ENCODE data around the gene HACE1.

HACE1 gene

DNA sequence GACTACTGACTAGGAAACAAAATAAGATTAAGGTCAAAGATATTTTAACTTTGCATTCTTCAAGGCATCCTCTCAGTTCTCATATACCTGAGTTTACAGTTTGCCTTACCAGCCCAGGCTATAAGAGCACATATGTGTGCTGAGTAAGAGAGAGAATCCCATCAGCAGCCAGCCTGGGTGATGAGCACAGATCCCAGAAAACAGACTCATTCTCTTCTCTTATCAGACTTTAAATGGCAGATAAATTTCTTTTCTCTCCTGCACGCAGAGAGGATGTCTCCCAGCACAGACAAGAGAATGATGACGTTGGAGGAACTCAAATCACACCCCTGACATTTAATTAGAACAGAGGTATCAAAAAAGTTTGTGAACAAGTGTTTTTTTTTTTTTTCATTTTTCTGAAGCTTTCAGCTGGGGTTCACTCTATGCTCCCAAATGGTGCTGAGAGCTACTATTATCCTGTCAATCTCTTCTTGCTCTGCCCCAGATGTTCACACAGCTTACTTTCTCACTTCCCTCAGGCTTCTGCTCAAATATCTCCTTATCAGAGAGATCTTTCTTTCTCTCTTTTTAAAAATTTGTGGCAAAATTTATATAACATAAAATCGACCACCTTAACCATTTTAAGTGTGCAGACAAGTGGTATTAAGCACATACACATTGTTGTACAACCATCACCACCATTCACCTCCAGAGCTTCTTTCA, 22.4 kb upstream of the HACE1 start:
- CTCF ChIA-PET = interaction anchor here (0.7 kb wide), 2 partner anchors 16 to 44 kb away, joined by 3 read pairs; no protein-coding TSS in a partner anchor
- H3K27ac ChIP-seq (ENCODE audit: extremely low read depth, low read depth, low read length) = no peak overlapping the region
- H3K36me3 ChIP-seq (ENCODE audit: control insufficient read depth in 2 of 2, insufficient read depth in 1 of 2, low read length in 2 of 2) = no peaks in the 10 kb centered on the region
- H3K9me3 ChIP-seq (ENCODE audit: control insufficient read depth, insufficient read depth, low read depth, low read length) = no peaks in the 10 kb centered on the region
- POLR2A ChIA-PET = interaction anchor here (1.3 kb wide), 1 partner anchor 23 kb away, joined by 3 read pairs; the partner anchor contains the start of gene HACE1
- no peak overlapping the region for H3K4me3 ChIP-seq (ENCODE audit: low read depth, low read length)
- H3K4me1 ChIP-seq (ENCODE audit: control insufficient read depth, insufficient read depth, low read length) = no peaks in the 10 kb centered on the region
- TF ChIP-seq, protein P1, sequence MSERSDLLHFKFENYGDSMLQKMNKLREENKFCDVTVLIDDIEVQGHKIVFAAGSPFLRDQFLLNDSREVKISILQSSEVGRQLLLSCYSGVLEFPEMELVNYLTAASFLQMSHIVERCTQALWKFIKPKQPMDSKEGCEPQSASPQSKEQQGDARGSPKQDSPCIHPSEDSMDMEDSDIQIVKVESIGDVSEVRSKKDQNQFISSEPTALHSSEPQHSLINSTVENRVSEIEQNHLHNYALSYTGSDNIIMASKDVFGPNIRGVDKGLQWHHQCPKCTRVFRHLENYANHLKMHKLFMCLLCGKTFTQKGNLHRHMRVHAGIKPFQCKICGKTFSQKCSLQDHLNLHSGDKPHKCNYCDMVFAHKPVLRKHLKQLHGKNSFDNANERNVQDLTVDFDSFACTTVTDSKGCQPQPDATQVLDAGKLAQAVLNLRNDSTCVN (tag by site-specific recombination; optimal IDR thresholded peaks at IDR 0.05) = no peak
- TF ChIP-seq ZFP37 (tag by site-specific recombination; IDR thresholded peaks at IDR 0.05) = no peak
- TF ChIP-seq OVOL3 (tag by site-specific recombination; IDR thresholded peaks at IDR 0.05) = no peak

DNA sequence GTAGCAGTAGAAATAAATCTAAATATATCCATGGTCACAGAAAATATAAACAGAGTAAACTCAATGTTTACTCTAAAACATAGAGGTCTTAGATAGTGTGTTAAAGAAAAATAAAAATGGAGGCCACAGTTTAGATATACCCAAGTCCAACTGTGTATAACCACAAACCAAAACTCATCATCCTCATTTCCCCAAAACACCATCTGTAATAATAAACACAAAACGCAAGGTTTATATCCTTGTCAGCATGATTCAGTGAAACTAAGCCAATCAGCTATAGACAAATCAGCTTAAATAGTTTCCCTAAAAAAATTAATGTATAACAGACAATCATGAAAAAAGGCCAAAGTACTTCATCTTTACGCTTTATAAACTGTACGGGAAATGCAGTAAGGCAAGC, 2.7 kb upstream of the HACE1 start:
- POLR2A ChIA-PET = no interaction called here
- no peaks in the 10 kb centered on the region for H3K9me3 ChIP-seq (ENCODE audit: control insufficient read depth, insufficient read depth, low read depth, low read length)
- CTCF ChIA-PET = interaction anchor here (0.7 kb wide), 2 partner anchors 10 to 1457 kb away, joined by 3 to 4 read pairs; no protein-coding TSS in a partner anchor
- no peaks in the 10 kb centered on the region; a peak in 1 of 3 replicates for H3K36me3 ChIP-seq (ENCODE audit: control insufficient read depth in 2 of 2, insufficient read depth in 1 of 2, low read length in 2 of 2)
- no peaks in the 10 kb centered on the region for H3K4me1 ChIP-seq (ENCODE audit: control insufficient read depth, insufficient read depth, low read length)
- H3K4me3 ChIP-seq (ENCODE audit: low read depth, low read length) = no peak overlapping the region
- no peak overlapping the region for H3K27ac ChIP-seq (ENCODE audit: extremely low read depth, low read depth, low read length)
- TF ChIP-seq ZNF660 (tag by site-specific recombination; IDR thresholded peaks at IDR 0.05) (no peak), ZNF324 (tag by site-specific recombination; IDR thresholded peaks at IDR 0.05) (no peak), ZNF560 (tag by site-specific recombination; IDR thresholded peaks at IDR 0.05; ENCODE audit: borderline replicate concordance) (no peak), ZNF391 (tag by site-specific recombination; IDR thresholded peaks at IDR 0.05; ENCODE audit: borderline replicate concordance, low read depth) (no peak), ZNF654 (tag by site-specific recombination; IDR thresholded peaks at IDR 0.05; ENCODE audit: low read depth) (no peak), ZNF544 (tag by site-specific recombination; IDR thresholded peaks at IDR 0.05) (no peak), ZNF776 (tag by site-specific recombination; IDR thresholded peaks at IDR 0.05; ENCODE audit: borderline replicate concordance) (no peak), ZNF341 (tag by site-specific recombination; IDR thresholded peaks at IDR 0.05; ENCODE audit: low read depth) (no peak), ZNF624 (tag by site-specific recombination; IDR thresholded peaks at IDR 0.05) (no peak), RBAK (tag by site-specific recombination; IDR thresholded peaks at IDR 0.05) (no peak), ZNF548 (tag by site-specific recombination; IDR thresholded peaks at IDR 0.05) (no peak), ZNF302 (tag by site-specific recombination; IDR thresholded peaks at IDR 0.05; ENCODE audit: low read depth) (no peak), ZNF19 (tag by site-specific recombination; IDR thresholded peaks at IDR 0.05; ENCODE audit: low read depth) (no peak)
- TF ChIP-seq, protein P2, sequence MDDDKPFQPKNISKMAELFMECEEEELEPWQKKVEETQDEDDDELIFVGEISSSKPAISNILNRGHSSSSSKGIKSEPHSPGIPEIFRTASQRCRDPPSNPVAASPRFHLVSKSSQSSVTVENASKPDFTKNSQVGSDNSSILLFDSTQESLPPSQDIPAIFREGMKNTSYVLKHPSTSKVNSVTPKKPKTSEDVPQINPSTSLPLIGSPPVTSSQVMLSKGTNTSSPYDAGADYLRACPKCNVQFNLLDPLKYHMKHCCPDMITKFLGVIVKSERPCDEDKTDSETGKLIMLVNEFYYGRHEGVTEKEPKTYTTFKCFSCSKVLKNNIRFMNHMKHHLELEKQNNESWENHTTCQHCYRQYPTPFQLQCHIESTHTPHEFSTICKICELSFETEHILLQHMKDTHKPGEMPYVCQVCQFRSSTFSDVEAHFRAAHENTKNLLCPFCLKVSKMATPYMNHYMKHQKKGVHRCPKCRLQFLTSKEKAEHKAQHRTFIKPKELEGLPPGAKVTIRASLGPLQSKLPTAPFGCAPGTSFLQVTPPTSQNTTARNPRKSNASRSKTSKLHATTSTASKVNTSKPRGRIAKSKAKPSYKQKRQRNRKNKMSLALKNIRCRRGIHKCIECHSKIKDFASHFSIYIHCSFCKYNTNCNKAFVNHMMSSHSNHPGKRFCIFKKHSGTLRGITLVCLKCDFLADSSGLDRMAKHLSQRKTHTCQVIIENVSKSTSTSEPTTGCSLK (tag by site-specific recombination; IDR thresholded peaks at IDR 0.05) = no peak
- TF ChIP-seq, protein P3, sequence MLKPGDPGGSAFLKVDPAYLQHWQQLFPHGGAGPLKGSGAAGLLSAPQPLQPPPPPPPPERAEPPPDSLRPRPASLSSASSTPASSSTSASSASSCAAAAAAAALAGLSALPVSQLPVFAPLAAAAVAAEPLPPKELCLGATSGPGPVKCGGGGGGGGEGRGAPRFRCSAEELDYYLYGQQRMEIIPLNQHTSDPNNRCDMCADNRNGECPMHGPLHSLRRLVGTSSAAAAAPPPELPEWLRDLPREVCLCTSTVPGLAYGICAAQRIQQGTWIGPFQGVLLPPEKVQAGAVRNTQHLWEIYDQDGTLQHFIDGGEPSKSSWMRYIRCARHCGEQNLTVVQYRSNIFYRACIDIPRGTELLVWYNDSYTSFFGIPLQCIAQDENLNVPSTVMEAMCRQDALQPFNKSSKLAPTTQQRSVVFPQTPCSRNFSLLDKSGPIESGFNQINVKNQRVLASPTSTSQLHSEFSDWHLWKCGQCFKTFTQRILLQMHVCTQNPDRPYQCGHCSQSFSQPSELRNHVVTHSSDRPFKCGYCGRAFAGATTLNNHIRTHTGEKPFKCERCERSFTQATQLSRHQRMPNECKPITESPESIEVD (tag by site-specific recombination; IDR thresholded peaks at IDR 0.05) = no peak
- TF ChIP-seq, protein P4, sequence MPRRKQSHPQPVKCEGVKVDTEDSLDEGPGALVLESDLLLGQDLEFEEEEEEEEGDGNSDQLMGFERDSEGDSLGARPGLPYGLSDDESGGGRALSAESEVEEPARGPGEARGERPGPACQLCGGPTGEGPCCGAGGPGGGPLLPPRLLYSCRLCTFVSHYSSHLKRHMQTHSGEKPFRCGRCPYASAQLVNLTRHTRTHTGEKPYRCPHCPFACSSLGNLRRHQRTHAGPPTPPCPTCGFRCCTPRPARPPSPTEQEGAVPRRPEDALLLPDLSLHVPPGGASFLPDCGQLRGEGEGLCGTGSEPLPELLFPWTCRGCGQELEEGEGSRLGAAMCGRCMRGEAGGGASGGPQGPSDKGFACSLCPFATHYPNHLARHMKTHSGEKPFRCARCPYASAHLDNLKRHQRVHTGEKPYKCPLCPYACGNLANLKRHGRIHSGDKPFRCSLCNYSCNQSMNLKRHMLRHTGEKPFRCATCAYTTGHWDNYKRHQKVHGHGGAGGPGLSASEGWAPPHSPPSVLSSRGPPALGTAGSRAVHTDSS (tag by site-specific recombination; IDR thresholded peaks at IDR 0.05) = no peak
- TF ChIP-seq, protein P5, sequence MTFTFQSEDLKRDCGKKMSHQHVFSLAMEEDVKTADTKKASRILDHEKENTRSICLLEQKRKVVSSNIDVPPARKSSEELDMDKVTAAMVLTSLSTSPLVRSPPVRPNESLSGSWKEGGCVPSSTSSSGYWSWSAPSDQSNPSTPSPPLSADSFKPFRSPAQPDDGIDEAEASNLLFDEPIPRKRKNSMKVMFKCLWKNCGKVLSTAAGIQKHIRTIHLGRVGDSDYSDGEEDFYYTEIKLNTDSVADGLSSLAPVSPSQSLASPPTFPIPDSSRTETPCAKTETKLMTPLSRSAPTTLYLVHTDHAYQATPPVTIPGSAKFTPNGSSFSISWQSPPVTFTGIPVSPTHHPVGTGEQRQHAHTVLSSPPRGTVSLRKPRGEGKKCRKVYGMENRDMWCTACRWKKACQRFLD (tag by site-specific recombination; IDR thresholded peaks at IDR 0.05) = no peak
